BLaER1 treated with 17β-estradiol and CSF1 and Interleukin-3, amounts not matched to agents 10 nM and 100 nM (cell line): ENCODE results near the gene DMWD.

Source experiments
- H3K27ac ChIP-seq, 11 experiments: shearing (Covaris generic); formaldehyde crosslinking; 2 replicates each; pipeline ENCODE4 v1.8.1; 2022
- H3K27me3 ChIP-seq, 11 experiments: shearing (Covaris generic); formaldehyde crosslinking; 2 replicates each; pipeline ENCODE4 v1.8.1; 2022
- H3K36me3 ChIP-seq, 11 experiments: shearing (Covaris generic); formaldehyde crosslinking; 2 replicates each; pipeline ENCODE4 v1.8.1; 2022
- H3K4me1 ChIP-seq, 10 experiments: shearing (Covaris generic); formaldehyde crosslinking; 2 replicates each; pipeline ENCODE4 v1.8.1; 2022
- H3K4me2 ChIP-seq, 11 experiments: shearing (Covaris generic); formaldehyde crosslinking; 2 replicates each; pipeline ENCODE4 v1.8.1; 2022
- H3K4me3 ChIP-seq, 10 experiments: shearing (Covaris generic); formaldehyde crosslinking; 2 replicates each; pipeline ENCODE4 v1.8.1; 2022
- H3K9ac ChIP-seq, 11 experiments: shearing (Covaris generic); formaldehyde crosslinking; 2 replicates each; pipeline ENCODE4 v1.8.1; 2022
- H3K9me3 ChIP-seq, 11 experiments: shearing (Covaris generic); formaldehyde crosslinking; replicated peaks in 1 of 11; 2 replicates each; pipeline ENCODE4 v1.8.1; 2022
- H4K20me1 ChIP-seq, 11 experiments: shearing (Covaris generic); formaldehyde crosslinking; 2 replicates each; pipeline ENCODE4 v1.8.1; 2022
- Cebpa-rat ChIP-seq, 11 experiments: shearing (Covaris generic); IDR thresholded peaks; 2 replicates each; pipeline ENCODE4 v1.8.1; 2022

Gene DMWD

GRCh38 chr19:45817725-45818301 is 25.2 kb upstream of the DMWD start:
- H3K4me3 ChIP-seq: no peak overlapping the region
- TF ChIP-seq Cebpa-rat (IDR thresholded peaks at IDR 0.05): no peak
- H3K9me3 ChIP-seq: no peaks in the 10 kb centered on the region
- peak overlapping the region in 10 of 11 experiments; percentile 19 to 55 (median 44); a peak in 17 of 22 replicates for H3K4me2 ChIP-seq
- peaks cover 28 to 50% (median 39%) of the 10 kb centered on the region in 11 experiments for H3K36me3 ChIP-seq
- peak overlapping the region in 1 of 11 experiments; percentile 23; a peak in 2 of 22 replicates for H3K27ac ChIP-seq
- H3K9ac ChIP-seq: peak overlapping the region in 5 of 11 experiments; percentile 9 to 34 (median 24); a peak in 4 of 22 replicates
- peaks cover 16 to 60% (median 40%) of the 10 kb centered on the region in 10 experiments for H3K4me1 ChIP-seq
- H3K27me3 ChIP-seq: peaks cover 0 to 15% (median 0%) of the 10 kb centered on the region in 11 experiments; a peak in 3 of 22 replicates
- H4K20me1 ChIP-seq: peaks cover 12 to 76% (median 35%) of the 10 kb centered on the region in 11 experiments; a peak in 18 of 22 replicates

GRCh38 chr19:45817010-45817724 is 24.5 kb upstream of the DMWD start:
- H3K4me1 ChIP-seq: peaks cover 16 to 61% (median 40%) of the 10 kb centered on the region in 10 experiments
- peak overlapping the region in 3 of 11 experiments; percentile 65 to 69 (median 69); a peak in 4 of 22 replicates for H3K27ac ChIP-seq
- TF ChIP-seq Cebpa-rat (IDR thresholded peaks at IDR 0.05): no peak
- no peak overlapping the region for H3K4me3 ChIP-seq
- H3K4me2 ChIP-seq: peak overlapping the region; percentile 82 to 94 (median 91)
- H3K27me3 ChIP-seq: peaks cover 0 to 18% (median 0%) of the 10 kb centered on the region in 11 experiments; a peak in 3 of 22 replicates
- H3K36me3 ChIP-seq: peaks cover 22 to 44% (median 32%) of the 10 kb centered on the region in 11 experiments
- H3K9ac ChIP-seq: peak overlapping the region in 7 of 11 experiments; percentile 24 to 78 (median 73); a peak in 11 of 22 replicates
- H4K20me1 ChIP-seq: peaks cover 12 to 70% (median 35%) of the 10 kb centered on the region in 11 experiments; a peak in 18 of 22 replicates
- H3K9me3 ChIP-seq: no peaks in the 10 kb centered on the region

- peak overlapping the region in 8 of 11 experiments; percentile 49 to 70 (median 66); a peak in 16 of 22 replicates for H3K27ac ChIP-seq
- peak overlapping the region in 10 of 11 experiments; percentile 61 to 78 (median 74); a peak in 18 of 22 replicates for H3K9ac ChIP-seq
- H3K4me3 ChIP-seq: peak overlapping the region in 9 of 10 experiments; percentile 48 to 74 (median 62); a peak in 19 of 20 replicates
- H3K27me3 ChIP-seq: peaks cover 0 to 18% (median 0%) of the 10 kb centered on the region in 11 experiments; a peak in 3 of 22 replicates
- peak overlapping the region; percentile 82 to 94 (median 91) for H3K4me2 ChIP-seq
- peaks cover 18 to 37% (median 27%) of the 10 kb centered on the region in 11 experiments; a peak in 21 of 22 replicates for H3K36me3 ChIP-seq
- no peak for TF ChIP-seq Cebpa-rat (IDR thresholded peaks at IDR 0.05)
- peaks cover 16 to 58% (median 40%) of the 10 kb centered on the region in 10 experiments for H3K4me1 ChIP-seq
- peaks cover 12 to 66% (median 34%) of the 10 kb centered on the region in 11 experiments; a peak in 18 of 22 replicates for H4K20me1 ChIP-seq
- H3K9me3 ChIP-seq: no peaks in the 10 kb centered on the region
Measured at GRCh38 chr19:45816236-45817009, 23.8 kb upstream of the DMWD start.

GRCh38 chr19:45815481-45816216 is 23.0 kb upstream of the DMWD start:
- Histone ChIP-seq H3K4me2 (peak overlapping the region; percentile 82 to 94 (median 91)), H4K20me1 (peaks cover 12 to 59% (median 33%) of the 10 kb centered on the region in 11 experiments; a peak in 18 of 22 replicates), H3K4me1 (peaks cover 17 to 60% (median 46%) of the 10 kb centered on the region in 10 experiments), H3K36me3 (peaks cover 13 to 31% (median 21%) of the 10 kb centered on the region in 11 experiments; a peak in 20 of 22 replicates), H3K9ac (peak overlapping the region; percentile 61 to 78 (median 73); a peak in 21 of 22 replicates), H3K27ac (peak overlapping the region in 9 of 11 experiments; percentile 42 to 70 (median 65); a peak in 17 of 22 replicates), H3K4me3 (peak overlapping the region; percentile 32 to 74 (median 62)), H3K9me3 (no peaks in the 10 kb centered on the region), H3K27me3 (peaks cover 0 to 18% (median 0%) of the 10 kb centered on the region in 11 experiments; a peak in 3 of 22 replicates)
- no peak for TF ChIP-seq Cebpa-rat (IDR thresholded peaks at IDR 0.05)

GRCh38 chr19:45814851-45815480 is 22.3 kb upstream of the DMWD start, which contains the start of gene RSPH6A:
Gene RSPH6A (minus strand): TSS chr19:45815308. CDS start chr19:45815176, 132 bp downstream.
- peak within 1 kb of the TSS; percentile 32 to 74 (median 62) for H3K4me3 ChIP-seq
- H3K4me1 ChIP-seq: peaks cover 24 to 65% (median 52%) of the 10 kb centered on the region in 10 experiments
- H3K4me2 ChIP-seq: peak within 1 kb of the TSS; percentile 82 to 94 (median 91)
- peaks cover 7 to 24% (median 14%) of the 10 kb centered on the region in 11 experiments; a peak in 18 of 22 replicates for H3K36me3 ChIP-seq
- peak within 1 kb of the TSS; percentile 61 to 78 (median 73); a peak in 21 of 22 replicates for H3K9ac ChIP-seq
- peaks cover 12 to 52% (median 29%) of the 10 kb centered on the region in 11 experiments; a peak in 18 of 22 replicates for H4K20me1 ChIP-seq
- peaks cover 0 to 18% (median 0%) of the 10 kb centered on the region in 11 experiments; a peak in 3 of 22 replicates for H3K27me3 ChIP-seq
- H3K27ac ChIP-seq: peak within 1 kb of the TSS in 9 of 11 experiments; percentile 42 to 70 (median 65); a peak in 17 of 22 replicates
- no peak for TF ChIP-seq Cebpa-rat (IDR thresholded peaks at IDR 0.05)
- H3K9me3 ChIP-seq: no peaks in the 10 kb centered on the region

GRCh38 chr19:45814166-45814780 is 21.6 kb upstream of the DMWD start:
- Histone ChIP-seq H3K9me3 (no peaks in the 10 kb centered on the region), H4K20me1 (peaks cover 12 to 45% (median 26%) of the 10 kb centered on the region in 11 experiments; a peak in 18 of 22 replicates), H3K36me3 (peaks cover 0 to 17% (median 7%) of the 10 kb centered on the region in 11 experiments; a peak in 8 of 22 replicates), H3K4me1 (peaks cover 31 to 72% (median 58%) of the 10 kb centered on the region in 10 experiments), H3K9ac (peak overlapping the region in 3 of 11 experiments; percentile 70 to 78 (median 75); a peak in 2 of 22 replicates), H3K4me3 (no peak overlapping the region; a peak in 1 of 20 replicates), H3K27me3 (peaks cover 0 to 18% (median 0%) of the 10 kb centered on the region in 11 experiments; a peak in 3 of 22 replicates), H3K27ac (no peak overlapping the region), H3K4me2 (peak overlapping the region; percentile 82 to 94 (median 91); a peak in 17 of 22 replicates)
- no peak for TF ChIP-seq Cebpa-rat (IDR thresholded peaks at IDR 0.05)
